Colonic mucosa (tissue), 4 donors: ENCODE results near the gene MRPL45. TPM values are rescaled to one million over a fixed set of nuclear protein-coding genes. Genes with fewer than 3 reads are reported as not detected.
"Not testable (repeated sequence)": the region's sequence is repeated elsewhere in the genome, so short reads cannot be mapped to it uniquely, and the experiment has no call there.

ENCODE experiments used
- DNase-seq: peaks from one replicate; pipeline ENCODE4 v3.0.0-alpha.2; 2020
- H3K27ac ChIP-seq: fragments of 200-600 bp; one replicate; pipeline ENCODE4 v1.8.0; 2021
- H3K27me3 ChIP-seq: fragments of 200-600 bp; one replicate; pipeline ENCODE4 v1.8.0; 2021
- H3K36me3 ChIP-seq: fragments of 200-600 bp; one replicate; pipeline ENCODE4 v1.8.0; 2021
- H3K4me1 ChIP-seq: fragments of 200-600 bp; one replicate; pipeline ENCODE4 v1.8.0; 2021; ENCODE audit warnings: mild to moderate bottlenecking
- H3K4me3 ChIP-seq: fragments of 200-600 bp; one replicate; pipeline ENCODE4 v1.8.0; 2021
- H3K9ac ChIP-seq, 2 donors: one replicate each; pipeline ENCODE4 v1.7.0; 2013; ENCODE audit warnings: control low read depth in 2 of 2, low read depth in 2 of 2, low read length in 2 of 2
- H3K9me3 ChIP-seq: fragments of 200-600 bp; one replicate; pipeline ENCODE4 v1.8.0; 2021
- CTCF ChIP-seq: fragments of 200-600 bp; IDR thresholded peaks from one replicate; pipeline ENCODE4 v1.8.0; 2022; ENCODE audit warnings: antibody characterized with exemption, mild to moderate bottlenecking
- intact Hi-C: fragments of 100-400 bp; cut with DNase I; formaldehyde crosslinking; loops from one replicate; pipeline ENCODE4 v1.14.1; 2022
- total RNA-seq, 2 donors: library from RNA; stranded (reverse); fragmentation: NEBNext Ultra II Directional in 1 of 2; extraction: Animal tissue kit (Norgen Biotek cat#: 25700) in 1 of 2; gene quantifications; one replicate each; pipeline ENCODE4 v1.2.1, GENCODE V29; 2021
- donor health status: healthy.
- donor health status: DM: no; HTN: no; CAD: no.
- donor health status: DM: no; HTN: no; CAD: no.

MRPL45 gene
- total RNA-seq, 2 donors from 2014 or later, result 34.1 to 42.4 TPM

- intact Hi-C loops, H3K4me3 ChIP-seq, H3K27ac ChIP-seq, H3K36me3 ChIP-seq, H3K9ac ChIP-seq, H3K27me3 ChIP-seq, H3K9me3 ChIP-seq, DNase-seq, H3K4me1 ChIP-seq: not testable (repeated sequence)
These were observed 1.2 kb upstream of the MRPL45 start for GRCh38 chr17:38295602-38296365.

GRCh38 chr17:38315497-38315896, 18.5 kb downstream of the MRPL45 start:
- Histone ChIP-seq H3K9ac (no peak overlapping the region), H3K36me3 (no peaks in the 10 kb centered on the region), H3K4me3 (no peak overlapping the region), H3K9me3 (no peaks in the 10 kb centered on the region), H3K27ac (no peak overlapping the region), H3K4me1 (no peaks in the 10 kb centered on the region), H3K27me3 (no peaks in the 10 kb centered on the region)
- DNase-seq, result no peak
- intact Hi-C loops, result no loop called here
- TF ChIP-seq CTCF, result no peak

- no peaks in the 10 kb centered on the region for H3K4me1 ChIP-seq
- intact Hi-C loops, result no loop called here
- H3K27me3 ChIP-seq, result no peaks in the 10 kb centered on the region
- H3K27ac ChIP-seq, result no peak overlapping the region
- no peak for DNase-seq
- no peaks in the 10 kb centered on the region for H3K36me3 ChIP-seq
- no peak overlapping the region for H3K9ac ChIP-seq
- H3K9me3 ChIP-seq, result no peaks in the 10 kb centered on the region
- no peak for TF ChIP-seq CTCF
- no peak overlapping the region for H3K4me3 ChIP-seq
These were observed 20.1 kb downstream of the MRPL45 start for GRCh38 chr17:38317081-38317480.

GRCh38 chr17:38320482-38320881, 23.5 kb downstream of the MRPL45 start:
- Histone ChIP-seq H3K4me1 (no peaks in the 10 kb centered on the region), H3K36me3 (no peaks in the 10 kb centered on the region), H3K9me3 (no peaks in the 10 kb centered on the region), H3K9ac (no peak overlapping the region), H3K27me3 (no peaks in the 10 kb centered on the region), H3K4me3 (no peak overlapping the region), H3K27ac (no peak overlapping the region)
- DNase-seq, result no peak
- intact Hi-C loops, result no loop called here
- TF ChIP-seq CTCF, result no peak

GRCh38 chr17:38322156-38322779, 25.3 kb downstream of the MRPL45 start:
- intact Hi-C loops, result no loop called here
- TF ChIP-seq CTCF, result peak; percentile 93
- peak; percentile 60 for DNase-seq
- H3K27ac ChIP-seq, result no peak overlapping the region
- no peaks in the 10 kb centered on the region for H3K27me3 ChIP-seq
- no peaks in the 10 kb centered on the region for H3K9me3 ChIP-seq
- H3K4me3 ChIP-seq, result no peak overlapping the region
- H3K4me1 ChIP-seq, result no peaks in the 10 kb centered on the region
- H3K36me3 ChIP-seq, result no peaks in the 10 kb centered on the region
- no peak overlapping the region for H3K9ac ChIP-seq

- intact Hi-C loops, result no loop called here
- TF ChIP-seq CTCF, result no peak
- H3K4me3 ChIP-seq, result no peak overlapping the region
- no peaks in the 10 kb centered on the region for H3K27me3 ChIP-seq
- no peaks in the 10 kb centered on the region for H3K36me3 ChIP-seq
- no peak overlapping the region for H3K9ac ChIP-seq
- no peaks in the 10 kb centered on the region for H3K9me3 ChIP-seq
- no peak for DNase-seq
- no peaks in the 10 kb centered on the region for H3K4me1 ChIP-seq
- no peak overlapping the region for H3K27ac ChIP-seq
These were observed 25.9 kb downstream of the MRPL45 start for GRCh38 chr17:38322897-38323296.
